Smooth muscle cell (in vitro differentiated cells): ENCODE measurements around the gene MYOM1. TPM values are rescaled to one million over a fixed set of nuclear protein-coding genes. Genes with fewer than 3 reads are reported as not detected.

Experiments used
- DNase-seq: peaks from one replicate; lab custom pipeline; 2025; ENCODE audit not compliant: unreplicated experiment; lab: John Stamatoyannopoulos, UW
- H2AFZ ChIP-seq: fragments of 200-600 bp; sonication (generic); 2 replicates; pipeline ENCODE4 v1.6.0; 2016; ENCODE audit warnings: antibody characterized with exemption, low read depth, mild to moderate bottlenecking
- H3F3A ChIP-seq: fragments of 200-600 bp; sonication (generic); 2 replicates; pipeline ENCODE4 v1.6.0; 2017; ENCODE audit warnings: antibody characterized with exemption, low read depth
- H3K27ac ChIP-seq: fragments of 200-600 bp; sonication (generic); 2 replicates; pipeline ENCODE4 v1.5.1; 2016; ENCODE audit warnings: low read depth, mild to moderate bottlenecking
- H3K27me3 ChIP-seq: fragments of 200-600 bp; sonication (generic); 2 replicates; pipeline ENCODE4 v1.6.1; 2016; ENCODE audit warnings: low read depth, mild to moderate bottlenecking
- H3K36me3 ChIP-seq: fragments of 200-600 bp; sonication (generic); 2 replicates; pipeline ENCODE4 v1.5.1; 2016; ENCODE audit warnings: low read depth
- H3K4me1 ChIP-seq: fragments of 200-600 bp; sonication (generic); 2 replicates; pipeline ENCODE4 v1.5.1; 2016; ENCODE audit warnings: low read depth
- H3K4me2 ChIP-seq: fragments of 200-600 bp; sonication (generic); 2 replicates; pipeline ENCODE4 v1.6.0; 2016; ENCODE audit warnings: mild to moderate bottlenecking
- H3K4me3 ChIP-seq: fragments of 200-600 bp; sonication (generic); 2 replicates; pipeline ENCODE4 v1.5.1; 2016; ENCODE audit warnings: mild to moderate bottlenecking
- H3K79me2 ChIP-seq: fragments of 200-600 bp; sonication (generic); 2 replicates; pipeline ENCODE4 v1.6.0; 2016; ENCODE audit warnings: low read depth, mild to moderate bottlenecking
- H3K9ac ChIP-seq: fragments of 200-600 bp; sonication (generic); 2 replicates; pipeline ENCODE4 v1.6.0; 2016; ENCODE audit warnings: low read depth
- H3K9me3 ChIP-seq: fragments of 200-600 bp; sonication (generic); replicated peaks from 2 replicates; pipeline ENCODE4 v1.5.1; 2016; ENCODE audit warnings: low read depth
- H4K20me1 ChIP-seq: fragments of 200-600 bp; sonication (generic); 2 replicates; pipeline ENCODE4 v1.6.0; 2016; ENCODE audit warnings: low read depth
- WGBS: methylation state at CpG from one replicate; pipeline ENCODE4 v1.1.7; 2016; ENCODE audit warnings: low lambda C conversion rate; 5-methylcytosine and 5-hydroxymethylcytosine counted together
- polyA plus RNA-seq: library from polyadenylated mRNA; unstranded; fragments of >200 nt; fragmentation: Nextera tagmentation; extraction: Ambion mirVana; gene quantifications from 2 replicates; pipeline ENCODE4 v1.2.1, GENCODE V29; 2016
- total RNA-seq: library from RNA; depleted of rRNA; stranded (reverse); fragments of >200 nt; gene quantifications from 2 replicates; pipeline ENCODE4 v1.2.3, GENCODE V29; 2014
- TF ChIP-seq, protein P1 (sequence below): fragments of 200-600 bp; sonication (generic); IDR thresholded peaks from 2 replicates; pipeline ENCODE4 v1.5.1; 2017; ENCODE audit warnings: borderline replicate concordance, mild to moderate bottlenecking, antibody characterized with exemption; ENCODE audit not compliant: insufficient read depth, poor library complexity, severe bottlenecking

MYOM1 gene
- total and polyA plus RNA-seq, 2 experiments from 2014 or later: 0.40 to 0.87 TPM

DNA sequence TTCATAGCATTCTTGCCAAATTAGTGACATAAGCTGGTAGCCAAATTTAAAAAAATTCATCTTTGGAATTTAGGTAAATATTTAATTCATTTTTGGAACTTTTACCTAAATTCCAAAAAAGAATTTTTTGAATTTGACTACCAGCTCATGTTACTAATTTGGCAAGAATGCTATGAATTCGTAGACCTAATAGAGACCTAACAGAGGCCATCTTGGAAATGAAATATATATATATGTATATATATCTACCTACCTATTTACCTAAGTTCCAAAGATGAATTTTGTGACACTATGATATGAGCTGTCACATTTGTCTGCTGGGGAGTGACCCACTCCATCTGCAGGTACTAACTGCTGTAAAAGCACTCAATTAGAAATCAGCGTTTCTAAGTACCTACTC, 65.6 kb downstream of the MYOM1 start:
- Histone ChIP-seq H3K27ac (no peak overlapping the region), H3K4me2 (no peak overlapping the region), H3K9me3 (no peaks in the 10 kb centered on the region), H3K4me3 (no peak overlapping the region), H3K36me3 (no peaks in the 10 kb centered on the region), H3K9ac (no peak overlapping the region), H4K20me1 (no peaks in the 10 kb centered on the region), H3K79me2 (no peaks in the 10 kb centered on the region), H2AFZ (no peak overlapping the region), H3K27me3 (no peaks in the 10 kb centered on the region), H3K4me1 (no peaks in the 10 kb centered on the region), H3F3A (no peaks in the 10 kb centered on the region)
- TF ChIP-seq, protein P1, sequence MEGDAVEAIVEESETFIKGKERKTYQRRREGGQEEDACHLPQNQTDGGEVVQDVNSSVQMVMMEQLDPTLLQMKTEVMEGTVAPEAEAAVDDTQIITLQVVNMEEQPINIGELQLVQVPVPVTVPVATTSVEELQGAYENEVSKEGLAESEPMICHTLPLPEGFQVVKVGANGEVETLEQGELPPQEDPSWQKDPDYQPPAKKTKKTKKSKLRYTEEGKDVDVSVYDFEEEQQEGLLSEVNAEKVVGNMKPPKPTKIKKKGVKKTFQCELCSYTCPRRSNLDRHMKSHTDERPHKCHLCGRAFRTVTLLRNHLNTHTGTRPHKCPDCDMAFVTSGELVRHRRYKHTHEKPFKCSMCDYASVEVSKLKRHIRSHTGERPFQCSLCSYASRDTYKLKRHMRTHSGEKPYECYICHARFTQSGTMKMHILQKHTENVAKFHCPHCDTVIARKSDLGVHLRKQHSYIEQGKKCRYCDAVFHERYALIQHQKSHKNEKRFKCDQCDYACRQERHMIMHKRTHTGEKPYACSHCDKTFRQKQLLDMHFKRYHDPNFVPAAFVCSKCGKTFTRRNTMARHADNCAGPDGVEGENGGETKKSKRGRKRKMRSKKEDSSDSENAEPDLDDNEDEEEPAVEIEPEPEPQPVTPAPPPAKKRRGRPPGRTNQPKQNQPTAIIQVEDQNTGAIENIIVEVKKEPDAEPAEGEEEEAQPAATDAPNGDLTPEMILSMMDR: no peak
- no peak for DNase-seq
- WGBS: 90% methylated on average over 2 of the region's 2 CpGs

GRCh38 chr18:3153107-3153704, 66.6 kb downstream of the MYOM1 start:
- H3K79me2 ChIP-seq: no peaks in the 10 kb centered on the region

DNA sequence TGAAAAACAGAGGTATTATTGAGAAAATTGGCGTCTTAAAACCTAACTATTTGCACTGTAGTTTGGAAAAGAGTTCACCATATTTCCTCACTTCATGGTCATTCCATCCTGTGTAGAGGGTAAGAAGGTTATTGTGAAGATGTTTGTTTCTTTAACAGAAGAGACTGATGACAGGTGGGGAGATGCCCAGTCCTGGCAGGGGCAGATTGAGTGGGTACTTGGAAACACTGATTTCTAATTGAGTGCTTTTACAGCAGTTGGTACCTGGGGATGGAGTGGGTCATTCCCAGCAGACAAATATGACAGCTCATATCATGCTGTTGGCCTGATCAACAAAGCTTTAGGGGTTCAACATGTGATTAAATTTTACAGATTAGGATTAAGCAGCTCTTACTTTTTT, 67.5 kb downstream of the MYOM1 start:
- H4K20me1 ChIP-seq: no peaks in the 10 kb centered on the region
- no peaks in the 10 kb centered on the region for H3K79me2 ChIP-seq
- no peaks in the 10 kb centered on the region for H3K9me3 ChIP-seq
- no peak overlapping the region for H3K4me3 ChIP-seq
- H3K36me3 ChIP-seq: no peaks in the 10 kb centered on the region
- H3K27ac ChIP-seq: no peak overlapping the region
- H3K4me2 ChIP-seq: no peak overlapping the region
- no peak for DNase-seq
- 88% methylated on average over 1 of the region's 1 CpG for WGBS
- H3K9ac ChIP-seq: no peak overlapping the region
- TF ChIP-seq, protein P1: no peak
- no peaks in the 10 kb centered on the region for H3F3A ChIP-seq
- no peaks in the 10 kb centered on the region for H3K27me3 ChIP-seq
- H3K4me1 ChIP-seq: no peaks in the 10 kb centered on the region
- H2AFZ ChIP-seq: no peak overlapping the region

More at GRCh38 chr18:3153107-3153704, 66.6 kb downstream of the MYOM1 start:
- DNase-seq: no peak
- no peaks in the 10 kb centered on the region for H4K20me1 ChIP-seq
- WGBS: 94% methylated on average over 8 of the region's 8 CpGs
- no peak overlapping the region for H3K9ac ChIP-seq
- no peak overlapping the region for H2AFZ ChIP-seq
- no peaks in the 10 kb centered on the region for H3K4me1 ChIP-seq
- H3K27me3 ChIP-seq: no peaks in the 10 kb centered on the region
- no peaks in the 10 kb centered on the region for H3F3A ChIP-seq
- no peaks in the 10 kb centered on the region for H3K9me3 ChIP-seq
- no peak overlapping the region for H3K27ac ChIP-seq
- H3K4me3 ChIP-seq: no peak overlapping the region
- H3K36me3 ChIP-seq: no peaks in the 10 kb centered on the region
- no peak overlapping the region for H3K4me2 ChIP-seq
- TF ChIP-seq, protein P1: no peak

DNA sequence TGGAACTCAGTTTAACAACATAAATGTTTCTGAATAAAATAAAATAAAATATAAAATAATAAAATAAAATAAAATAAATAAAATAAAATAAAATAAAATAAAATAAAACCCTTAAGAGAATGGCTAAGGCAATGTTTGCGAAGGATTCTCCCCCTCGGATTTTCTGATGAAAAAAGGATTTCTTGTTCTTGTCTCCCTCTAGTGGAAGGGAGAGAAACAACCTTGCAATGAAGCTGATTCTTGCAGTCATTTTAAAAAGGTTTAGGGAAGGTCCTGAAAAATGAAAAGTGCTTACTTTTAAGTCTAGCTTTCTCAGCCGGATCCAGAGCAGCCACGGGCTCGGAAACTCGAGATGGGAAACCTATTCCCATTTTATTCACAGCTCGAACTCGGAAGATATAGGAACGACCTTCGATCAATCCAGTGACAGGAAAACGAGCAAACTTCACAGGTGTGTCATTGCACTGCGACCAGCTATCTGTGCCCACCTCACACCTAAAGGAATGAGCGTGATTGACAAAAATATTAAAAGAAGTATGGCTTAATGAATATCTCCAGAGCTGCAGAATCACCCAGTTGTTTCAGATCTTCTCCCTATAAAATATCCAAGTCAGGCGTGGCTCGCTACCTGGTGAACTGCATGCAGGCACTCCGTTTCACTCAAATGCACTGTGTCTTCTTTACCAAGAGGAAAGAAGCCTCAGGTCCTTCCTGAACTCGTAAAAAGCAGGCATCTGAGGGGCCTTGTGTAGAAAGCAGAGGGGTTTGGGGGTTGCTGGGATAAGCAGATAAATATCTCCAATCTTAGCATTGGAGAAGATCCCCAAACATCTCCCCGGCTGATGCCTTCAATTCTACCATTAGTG, 68.1 kb downstream of the MYOM1 start:
- WGBS: 59% methylated on average over 18 of the region's 18 CpGs
- TF ChIP-seq, protein P1: peak; percentile 80

More for the DNA sequence above, 68.1 kb downstream of the MYOM1 start:
- H3K4me1 ChIP-seq: no peaks in the 10 kb centered on the region
- no peak overlapping the region for H3K9ac ChIP-seq
- no peak overlapping the region for H3K27ac ChIP-seq
- no peak overlapping the region for H3K4me3 ChIP-seq
- no peaks in the 10 kb centered on the region for H3K27me3 ChIP-seq
- no peaks in the 10 kb centered on the region for H3F3A ChIP-seq
- no peak overlapping the region for H2AFZ ChIP-seq
- H3K79me2 ChIP-seq: no peaks in the 10 kb centered on the region
- no peaks in the 10 kb centered on the region for H3K36me3 ChIP-seq
- H4K20me1 ChIP-seq: no peaks in the 10 kb centered on the region
- no peak overlapping the region for H3K4me2 ChIP-seq
- no peak for DNase-seq
- H3K9me3 ChIP-seq: no peaks in the 10 kb centered on the region
